Activated CD4-positive, CD25-positive, alpha-beta regulatory T cell treated with anti-CD3 and anti-CD28 coated beads, Interleukin-2, amount 50 U/mL, for 72 hours (primary cell): Measurements from ENCODE around the gene MEIS3.
"Not testable (repeated sequence)": the region's sequence is repeated elsewhere in the genome, so short reads cannot be mapped to it uniquely, and the experiment has no call there.

Experiments
- DNase-seq: peaks from one replicate; pipeline ENCODE4 v3.0.0; 2021

MEIS3 gene

DNA sequence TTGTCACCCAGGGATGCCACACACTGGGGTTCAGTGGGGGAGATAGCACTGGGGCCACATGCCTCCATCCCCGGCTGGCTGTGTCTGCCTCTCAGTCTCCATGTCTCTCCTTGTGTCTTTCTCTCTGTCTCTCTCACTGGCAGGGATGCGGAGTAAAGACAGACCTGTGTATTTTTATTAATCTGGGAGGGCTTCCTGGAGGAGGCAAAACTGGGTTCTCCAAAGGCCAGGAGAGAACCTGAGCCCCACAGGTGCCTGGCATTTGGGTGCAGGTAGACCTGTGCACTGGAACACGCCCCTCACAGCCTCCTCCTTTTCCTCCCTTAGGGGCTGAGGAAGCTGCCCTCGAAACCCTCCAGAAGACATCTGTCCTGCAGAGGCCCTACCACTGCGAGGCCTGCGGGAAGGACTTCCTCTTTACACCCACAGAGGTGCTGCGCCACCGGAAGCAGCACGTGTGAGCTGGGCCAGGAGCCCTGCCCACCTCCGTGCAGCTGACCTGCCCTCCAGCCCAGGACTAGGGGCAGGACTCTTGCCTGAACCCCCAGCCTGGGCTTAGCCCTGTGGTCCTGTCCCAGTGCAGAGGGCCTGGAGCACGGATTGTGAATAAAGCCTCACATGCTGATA is 37.6 kb downstream of the MEIS3 start:
- DNase-seq: no peak

DNA sequence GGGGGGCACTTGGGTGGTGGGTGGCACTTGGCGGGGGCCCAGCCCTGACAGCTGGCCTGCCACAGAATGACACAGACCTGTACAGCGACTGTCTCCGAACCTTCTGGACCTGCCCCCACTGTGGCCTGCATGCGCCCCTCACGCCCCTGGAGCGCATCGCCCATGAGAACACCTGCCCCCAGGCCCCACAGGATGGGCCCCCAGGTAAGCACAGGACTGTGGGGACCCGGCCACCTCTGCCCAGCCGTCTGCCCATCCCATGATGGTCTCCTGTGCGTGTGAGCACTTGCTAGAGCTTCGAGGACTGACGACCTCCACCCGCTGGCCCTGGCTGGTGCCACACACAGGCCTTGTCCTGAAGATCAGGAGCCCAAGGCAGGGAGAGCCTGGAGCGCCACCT is 38.2 kb downstream of the MEIS3 start:
- DNase-seq: no peak

DNA sequence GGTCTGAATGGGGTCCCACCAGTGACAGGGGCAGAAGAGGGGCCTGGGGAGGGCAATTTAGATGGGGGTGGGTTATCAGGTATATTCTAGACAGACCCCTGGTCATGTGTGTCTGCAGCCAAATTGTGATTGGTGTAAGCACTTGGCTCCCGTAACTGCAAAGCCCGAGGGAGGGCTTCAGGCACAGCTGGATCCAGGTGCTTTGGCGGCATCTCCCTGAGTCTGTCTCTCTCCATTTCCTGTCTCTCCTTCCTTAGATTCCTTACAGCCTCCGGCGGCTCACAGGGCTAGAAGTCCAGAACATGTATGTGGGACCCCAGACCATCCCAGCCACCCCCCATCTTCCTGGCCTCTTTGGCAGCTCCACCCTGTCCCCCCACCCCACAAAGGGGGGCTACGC is 38.8 kb downstream of the MEIS3 start:
- DNase-seq: no peak

DNA sequence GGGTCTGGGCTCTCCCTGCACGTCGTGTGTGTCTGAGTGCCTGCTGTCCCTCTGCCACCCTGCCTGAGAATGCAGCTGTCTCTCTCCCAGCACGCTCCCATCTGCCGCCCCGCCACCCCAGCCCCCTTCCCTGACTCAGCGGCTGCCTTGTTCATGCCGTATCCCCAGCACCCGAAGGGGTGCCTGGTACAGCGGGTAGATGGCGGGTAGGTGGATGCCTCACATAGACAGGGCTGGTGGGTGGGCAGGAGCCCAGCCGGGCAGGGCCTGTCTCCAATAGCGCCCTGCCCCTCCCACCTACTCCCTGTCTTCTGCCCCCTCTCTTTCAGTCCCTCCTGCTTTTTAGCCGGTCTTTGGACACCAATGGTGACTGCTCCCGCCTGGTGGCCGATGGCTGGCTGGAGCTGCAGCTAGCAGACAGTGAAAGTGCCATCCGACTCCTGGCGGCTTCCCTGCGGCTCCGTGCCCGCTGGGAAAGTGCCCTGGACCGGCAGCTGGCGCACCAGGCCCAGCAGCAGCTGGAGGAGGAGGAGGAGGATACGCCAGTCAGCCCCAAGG is 39.9 kb downstream of the MEIS3 start:
- DNase-seq: no peak

DNA sequence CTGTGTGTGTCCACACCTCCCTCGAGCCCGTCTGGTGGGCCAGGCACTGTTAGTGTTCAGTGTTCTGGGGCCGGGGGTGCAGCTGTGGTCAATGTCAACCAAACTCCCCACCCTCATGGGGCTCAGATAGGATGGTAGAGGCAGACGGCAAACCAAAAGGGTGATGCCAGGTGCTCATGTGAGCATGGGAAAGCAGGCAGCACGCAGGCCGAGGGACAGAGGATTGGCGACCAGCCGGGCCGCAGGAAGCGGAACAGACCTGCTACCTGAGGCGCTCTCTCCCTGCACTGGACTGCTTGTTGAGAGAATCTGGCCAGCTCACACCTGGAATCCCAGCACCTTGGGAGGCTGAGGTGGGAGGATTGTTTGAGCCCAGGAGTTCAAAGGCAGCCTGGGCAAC is 41.1 kb downstream of the MEIS3 start:
- DNase-seq: no peak

DNA sequence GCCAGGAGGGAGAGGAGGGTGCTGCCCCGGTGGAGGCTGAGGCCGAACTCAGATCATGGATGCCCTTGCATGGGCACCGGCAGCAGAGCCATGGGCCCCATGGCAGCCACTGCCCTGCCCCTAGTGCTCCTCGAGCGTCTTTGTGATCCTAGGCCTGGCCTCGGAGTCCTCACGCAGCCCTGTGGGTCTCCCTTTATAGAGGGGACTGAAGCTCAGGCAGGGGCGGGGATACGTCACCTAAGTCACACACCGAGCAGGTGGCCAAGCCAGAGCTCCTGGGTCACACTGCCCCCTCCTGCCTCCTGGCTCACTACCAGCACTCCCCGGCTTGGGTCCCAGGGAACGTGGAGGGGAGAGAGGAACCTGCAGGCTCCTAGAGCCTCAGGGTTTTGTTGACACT is 41.5 kb downstream of the MEIS3 start:
- DNase-seq: no peak

DNA sequence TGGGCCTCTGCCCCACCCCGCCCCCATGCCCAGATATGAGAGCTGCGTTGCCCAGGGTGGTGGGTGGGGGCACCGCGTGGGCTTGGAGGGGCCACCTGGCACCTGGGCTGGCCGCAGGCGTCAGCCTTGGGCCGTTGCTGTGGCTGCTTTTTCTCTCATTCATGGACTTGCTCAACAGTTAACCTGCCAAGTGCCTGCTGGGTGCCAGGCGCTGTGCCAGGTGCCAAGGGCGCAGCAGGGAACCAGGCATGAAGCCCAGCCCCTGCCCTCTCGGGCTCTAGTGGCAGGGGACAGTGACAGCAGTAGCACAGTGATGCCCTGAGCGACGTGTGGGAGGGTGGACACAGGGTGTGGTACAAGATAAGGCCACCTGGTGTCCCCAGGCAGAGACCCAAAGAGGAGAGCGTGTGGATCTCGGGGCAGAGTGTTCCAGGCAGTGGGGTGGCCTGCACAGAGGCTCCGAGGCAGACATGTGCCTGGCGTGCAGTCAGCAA is 42.1 kb downstream of the MEIS3 start:
- DNase-seq: no peak

DNA sequence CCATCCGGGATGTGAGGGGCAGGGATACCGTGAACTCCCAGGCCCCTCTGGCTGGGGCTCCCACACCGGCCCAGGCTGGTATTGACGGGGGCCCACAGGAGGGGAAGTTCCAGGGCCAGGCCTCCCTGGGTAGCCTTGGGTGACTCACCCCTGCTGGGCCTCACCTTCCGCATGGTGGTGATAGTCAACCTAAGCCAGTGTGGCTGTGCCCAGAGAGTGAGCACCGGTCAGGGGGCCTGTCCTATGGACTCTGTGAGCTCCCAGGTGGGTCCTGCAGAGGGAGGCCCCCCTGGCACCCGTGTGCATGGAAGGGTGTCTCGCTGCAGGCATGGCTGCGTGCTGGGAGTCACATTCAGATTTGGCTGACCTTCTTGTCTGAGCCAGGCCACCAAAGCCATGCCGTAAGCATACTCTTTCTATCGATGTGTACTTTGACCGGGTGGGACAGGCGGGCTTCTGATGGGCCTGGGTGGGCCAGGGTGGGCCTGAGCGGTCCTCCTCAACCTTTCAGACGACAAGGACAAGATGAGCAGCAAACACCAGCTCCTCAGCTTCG is 42.7 kb downstream of the MEIS3 start:
- DNase-seq: no peak

DNA sequence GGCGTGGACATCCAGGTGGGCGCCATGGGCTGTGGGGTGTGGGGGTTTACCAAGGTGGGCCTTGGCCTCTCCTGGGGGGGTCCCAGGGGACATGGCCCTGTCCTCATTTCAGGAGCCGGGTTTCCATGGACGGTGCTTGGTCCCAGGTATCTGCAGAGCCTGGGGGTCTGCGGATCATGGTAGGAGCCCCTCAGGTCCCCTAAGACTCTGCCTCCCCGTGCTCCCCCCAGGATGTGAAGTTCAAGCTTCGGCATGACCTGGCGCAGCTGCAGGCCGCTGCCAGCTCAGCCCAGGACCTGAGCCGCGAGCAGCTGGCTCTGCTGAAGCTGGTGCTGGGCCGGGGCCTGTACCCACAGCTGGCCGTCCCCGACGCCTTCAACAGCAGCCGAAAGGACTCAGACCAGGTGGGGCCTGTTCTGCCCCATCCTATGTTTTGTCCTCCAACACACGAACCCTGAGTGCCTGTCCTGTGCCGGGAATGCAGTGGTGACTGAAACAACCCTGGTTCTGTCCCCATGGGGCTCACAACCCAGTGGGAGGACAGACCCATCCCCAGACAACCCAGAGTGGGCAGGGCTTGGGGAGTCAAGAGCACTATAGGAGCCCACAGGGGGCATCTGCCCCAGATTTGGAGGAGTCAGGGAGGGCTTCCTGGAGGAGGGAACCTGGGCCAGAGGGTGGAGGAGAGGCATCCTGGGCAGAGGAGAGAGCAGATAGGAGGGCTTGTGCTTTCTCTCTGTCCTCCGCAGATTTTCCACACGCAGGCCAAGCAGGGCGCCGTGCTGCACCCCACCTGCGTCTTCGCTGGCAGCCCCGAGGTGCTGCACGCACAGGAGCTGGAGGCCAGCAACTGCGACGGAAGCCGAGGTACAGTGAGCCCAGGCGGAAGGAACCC is 43.4 kb downstream of the MEIS3 start:
- DNase-seq: no peak

DNA sequence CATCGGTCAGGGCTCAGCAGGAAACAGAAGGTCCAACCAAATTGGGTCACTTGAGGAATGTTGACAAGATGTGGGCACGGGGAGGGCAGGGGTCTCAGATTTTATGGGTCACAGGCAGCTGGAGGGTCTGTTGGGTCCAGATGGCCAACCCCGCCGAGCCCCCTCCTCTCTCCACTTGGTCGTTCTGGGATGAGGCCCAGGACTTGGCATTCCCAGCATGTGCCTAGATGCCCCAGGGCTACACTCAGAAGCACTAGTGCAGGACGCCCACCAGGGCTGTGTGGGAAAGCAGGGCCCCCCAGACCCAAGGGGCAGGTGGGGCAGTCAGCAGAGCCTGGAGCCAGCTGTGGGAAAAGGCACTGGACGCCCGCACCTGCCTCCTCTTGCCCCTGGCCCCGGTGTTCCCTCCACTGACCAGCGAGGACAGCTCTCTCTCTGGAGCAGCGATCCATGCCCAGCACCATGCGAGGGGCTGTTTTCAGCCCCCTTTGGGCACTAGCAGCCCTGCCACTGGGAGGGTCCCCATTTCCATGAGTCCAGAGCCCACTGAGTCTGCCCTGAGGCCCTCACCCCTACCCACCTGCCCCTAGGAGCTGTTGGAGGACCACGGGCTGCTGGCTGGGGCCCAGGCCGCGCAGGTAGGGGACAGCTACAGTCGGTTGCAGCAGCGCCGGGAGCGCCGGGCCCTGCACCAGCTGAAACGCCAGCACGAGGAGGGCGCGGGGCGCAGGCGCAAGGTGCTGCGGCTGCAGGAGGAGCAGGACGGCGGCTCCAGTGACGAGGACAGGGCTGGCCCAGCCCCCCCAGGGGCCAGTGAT is 44.2 kb downstream of the MEIS3 start:
- no peak for DNase-seq

DNA sequence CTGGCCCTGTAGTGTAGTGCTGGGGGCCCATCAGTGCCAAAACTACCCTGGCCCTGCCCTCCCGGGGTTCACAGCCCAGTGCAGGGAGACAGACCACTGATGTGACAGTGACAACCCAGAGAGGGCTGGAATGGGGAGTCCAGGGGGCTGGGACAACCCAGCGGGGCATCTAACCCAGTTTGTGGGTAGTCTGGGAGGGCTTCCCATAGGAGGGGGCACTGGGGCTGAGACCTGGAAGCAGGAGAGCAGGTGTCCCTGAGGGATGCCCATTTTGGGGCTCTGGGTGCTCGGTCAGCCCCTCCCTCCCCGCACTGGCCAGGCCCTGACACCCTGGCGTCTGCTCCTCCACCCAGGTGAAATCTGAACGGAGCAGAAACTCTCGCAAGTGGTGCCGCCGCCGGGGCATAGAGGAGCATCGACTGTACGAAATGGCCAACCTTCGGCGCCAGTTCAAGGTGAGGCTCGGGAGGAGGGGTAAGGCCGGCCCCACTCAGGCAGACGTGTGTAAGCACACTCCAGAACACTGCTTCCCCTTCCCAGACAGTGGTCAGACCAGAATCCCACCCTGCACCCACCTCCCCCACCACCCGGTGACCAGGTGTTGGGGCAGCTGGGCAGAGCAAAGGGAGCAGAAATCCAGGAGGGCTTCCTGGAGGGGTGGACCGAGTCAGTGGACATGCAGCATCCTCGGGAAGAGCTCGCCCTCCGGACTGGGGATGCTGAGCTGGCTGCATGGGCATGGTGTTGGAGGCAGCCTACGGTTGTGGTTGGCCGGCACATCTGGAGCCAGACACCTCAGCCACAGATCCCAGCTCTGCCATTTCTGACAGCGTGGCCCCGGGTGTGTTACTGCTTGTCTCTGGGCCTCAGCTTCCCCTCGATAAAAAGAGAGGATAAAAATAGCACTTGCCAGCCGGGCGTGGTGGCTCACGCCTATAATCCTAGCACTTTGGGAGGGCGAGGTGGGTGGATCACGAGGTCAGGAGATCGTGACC is 45.8 kb downstream of the MEIS3 start:
- DNase-seq: no peak

DNA sequence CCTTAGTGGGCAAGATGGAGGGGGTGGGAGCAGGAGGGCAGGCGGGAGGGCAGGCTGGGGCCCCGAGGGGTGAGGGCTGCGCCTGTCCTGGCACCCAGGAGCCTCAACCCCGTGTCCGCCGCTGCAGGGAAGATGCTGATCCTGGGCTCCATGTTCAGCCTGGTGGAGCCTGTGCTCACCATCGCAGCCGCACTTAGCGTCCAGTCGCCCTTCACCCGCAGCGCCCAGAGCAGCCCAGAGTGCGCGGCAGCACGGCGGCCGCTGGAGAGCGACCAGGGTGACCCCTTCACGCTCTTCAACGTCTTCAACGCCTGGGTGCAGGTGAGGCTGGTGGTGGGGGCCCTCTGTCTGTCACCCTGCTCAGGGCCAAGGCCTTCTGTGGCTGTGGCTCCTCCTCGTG is 46.7 kb downstream of the MEIS3 start:
- no peak for DNase-seq

DNA sequence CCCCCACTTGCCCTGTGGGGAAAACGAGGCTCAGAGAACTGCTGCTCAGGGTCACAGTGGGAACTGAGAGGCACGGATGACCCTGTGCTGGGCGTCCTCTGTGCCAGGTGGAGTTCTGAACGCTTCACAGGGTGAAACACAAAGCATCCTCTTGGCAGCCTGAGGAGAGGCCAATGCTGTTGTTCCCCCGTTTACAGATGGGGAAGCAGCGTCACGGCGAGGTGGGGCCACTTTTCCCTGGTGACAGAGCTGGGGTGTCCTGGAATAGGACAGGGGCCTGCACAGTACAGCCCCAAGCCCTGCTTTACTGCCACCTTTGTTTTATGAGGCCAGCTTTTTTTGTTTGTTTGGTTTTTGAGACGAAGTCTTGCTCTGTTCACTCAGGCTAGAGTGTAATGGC is 48.1 kb downstream of the MEIS3 start:
- DNase-seq: no peak

DNA sequence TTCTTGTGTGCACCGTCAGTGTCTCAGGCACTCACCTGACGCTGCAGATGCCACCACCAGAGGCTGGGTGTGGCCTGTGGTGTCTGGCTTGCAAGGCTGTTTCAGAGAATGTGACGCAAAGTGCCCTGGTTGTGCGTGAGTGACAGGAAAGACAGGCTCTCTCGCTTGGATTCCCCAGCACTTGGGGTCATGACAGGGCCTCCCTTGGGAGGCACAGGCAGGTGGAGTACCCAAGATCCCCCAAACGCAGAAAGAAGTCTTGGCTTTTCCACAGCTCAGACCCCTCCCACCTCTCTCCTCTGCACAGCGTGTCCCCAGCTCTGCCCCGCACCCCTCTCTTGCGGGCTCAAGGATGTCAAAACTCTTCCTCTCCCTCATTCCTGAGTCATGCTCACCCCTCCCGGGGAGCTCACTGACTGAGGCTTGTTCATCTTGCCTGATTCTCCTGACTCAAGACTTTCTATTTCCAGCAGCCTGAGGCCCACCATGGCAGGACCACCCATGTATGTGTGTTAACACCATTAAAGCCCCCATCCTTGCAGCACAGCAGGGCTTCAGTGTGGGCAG is 49.2 kb downstream of the MEIS3 start:
- no peak for DNase-seq

DNA sequence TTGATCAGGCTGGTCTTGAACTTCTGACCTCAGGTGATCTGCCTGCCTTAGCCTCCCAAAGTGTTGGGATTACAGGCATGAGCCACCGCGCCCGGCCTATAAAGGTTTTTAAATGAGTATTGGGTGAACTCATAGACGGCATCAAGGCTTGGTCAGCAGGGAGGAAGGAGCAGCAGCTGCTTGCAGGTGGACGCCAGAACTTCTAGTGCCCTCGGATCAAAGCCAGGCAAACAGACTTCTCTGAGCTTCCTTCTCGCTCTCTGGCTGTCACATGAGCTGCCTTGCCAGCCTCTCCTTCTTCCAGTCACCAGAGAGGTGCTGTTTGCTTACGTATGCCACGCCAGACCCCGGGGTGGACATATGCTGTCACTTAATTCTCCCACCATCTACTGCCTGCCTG is 53.9 kb downstream of the MEIS3 start:
- DNase-seq: not testable (repeated sequence)

DNA sequence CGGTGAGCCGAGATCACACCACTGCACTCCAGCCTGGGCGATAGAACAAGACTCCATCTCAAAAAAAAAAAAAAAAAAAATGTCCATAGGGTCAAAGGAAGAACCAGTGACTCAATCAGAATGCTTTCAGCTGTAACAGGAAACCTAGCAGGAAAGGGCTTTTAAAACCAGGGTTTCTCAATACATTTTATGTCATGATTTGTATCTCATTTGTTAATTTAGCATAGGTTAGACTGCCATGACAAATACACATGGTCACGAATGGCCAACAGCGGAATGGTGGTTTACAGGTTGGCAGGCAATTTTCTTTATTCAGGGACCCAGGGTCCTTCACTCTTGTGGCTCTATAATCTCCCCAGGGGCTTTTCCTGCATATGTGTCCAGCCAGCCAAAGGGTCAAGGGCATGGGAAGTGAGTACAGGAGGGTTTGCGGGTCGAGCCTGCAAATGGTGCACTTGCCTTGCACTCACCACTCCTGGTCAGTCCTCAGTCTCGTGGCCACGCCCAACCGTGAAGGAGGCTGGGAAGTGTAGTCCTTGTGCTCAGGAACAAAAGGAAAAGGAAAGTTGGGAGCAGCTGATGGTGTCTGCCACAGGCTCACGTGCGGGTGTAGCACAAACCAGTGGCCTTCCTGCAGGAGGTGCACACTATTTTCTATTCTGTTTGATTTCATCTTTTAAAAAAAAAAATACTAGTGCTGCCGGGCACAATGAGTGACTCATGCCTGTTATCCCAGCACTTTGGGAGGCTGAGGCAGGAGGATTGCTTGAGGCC is 55.4 kb downstream of the MEIS3 start:
- no peak for DNase-seq

DNA sequence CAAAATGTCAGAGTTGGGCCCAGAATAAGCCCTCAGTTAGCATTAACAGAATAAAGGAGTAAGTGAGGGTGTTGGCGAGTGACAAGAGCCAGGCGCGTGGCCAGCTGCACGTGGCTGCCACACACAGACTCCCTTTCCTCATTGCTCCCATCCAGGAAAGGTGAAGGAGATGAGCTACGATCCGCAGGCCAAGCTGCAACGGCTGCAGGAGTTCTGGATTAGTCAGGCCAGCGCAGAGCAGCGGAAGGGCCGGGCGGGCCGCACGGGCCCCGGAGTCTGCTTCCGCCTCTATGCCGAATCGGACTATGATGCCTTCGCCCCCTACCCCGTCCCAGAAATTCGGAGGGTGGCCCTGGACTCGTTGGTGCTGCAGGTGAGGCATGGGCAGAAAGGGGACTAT is 57.0 kb downstream of the MEIS3 start:
- no peak for DNase-seq

DNA sequence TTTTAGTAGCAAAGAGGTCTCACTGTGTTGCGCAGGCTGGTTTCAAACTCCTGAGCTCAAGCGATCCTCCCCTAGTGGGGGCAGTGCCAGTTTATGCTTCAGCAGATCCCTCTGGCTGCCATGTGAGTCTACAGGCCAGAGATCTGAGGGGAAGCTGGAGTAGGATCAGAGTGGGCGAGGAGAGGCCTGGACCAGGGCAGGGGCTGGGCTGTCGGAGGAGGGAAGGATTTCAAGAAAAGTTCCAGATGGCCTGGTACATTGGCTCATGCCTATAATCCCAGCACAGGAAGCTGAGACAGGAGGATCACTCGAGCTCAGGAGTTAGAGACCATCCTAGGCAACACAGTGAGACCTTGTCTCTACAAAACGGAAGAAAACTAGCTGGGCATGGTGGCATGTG is 60.4 kb downstream of the MEIS3 start:
- DNase-seq: no peak

DNA sequence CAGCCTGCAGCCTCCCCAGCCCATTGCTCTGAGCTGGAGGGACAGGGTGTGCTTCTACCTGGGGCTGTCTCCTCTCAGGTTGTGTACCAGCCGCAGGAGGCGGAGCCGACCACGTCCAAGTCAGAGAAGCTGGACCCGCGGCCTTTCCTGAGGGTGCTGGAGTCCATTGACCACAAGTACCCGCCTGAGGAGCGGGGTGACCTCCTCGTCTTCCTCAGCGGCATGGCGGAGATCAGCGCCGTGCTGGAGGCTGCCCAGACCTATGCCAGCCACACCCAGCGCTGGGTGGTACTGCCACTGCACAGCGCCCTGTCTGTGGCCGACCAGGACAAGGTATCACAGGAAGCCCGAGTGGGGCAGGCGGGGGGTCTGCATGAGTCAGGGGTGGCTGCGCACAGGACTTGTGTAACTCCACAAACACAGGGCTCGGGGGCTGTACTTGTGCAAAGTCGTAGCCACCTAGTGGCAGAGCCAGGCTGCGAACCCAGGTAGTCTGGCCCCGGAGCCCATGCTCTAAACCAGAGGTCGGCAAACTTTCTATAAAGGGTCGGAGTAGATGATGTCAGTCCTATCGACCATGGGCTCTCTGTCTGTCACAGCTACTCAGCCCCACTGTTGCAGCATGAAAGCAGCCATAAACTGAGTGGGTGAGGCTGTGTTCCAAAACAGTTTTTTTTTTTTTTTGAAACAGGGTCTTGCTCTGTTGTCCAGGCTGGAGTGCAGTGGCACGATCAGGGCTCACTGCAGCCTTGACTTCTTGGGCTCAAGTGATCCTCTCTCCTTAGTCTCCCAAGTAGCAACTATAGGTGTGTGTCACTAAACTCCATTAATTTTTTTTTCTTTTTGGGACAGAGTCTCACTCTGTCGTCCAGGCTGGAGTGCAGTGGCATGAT is 61.3 kb downstream of the MEIS3 start:
- no peak for DNase-seq
